ENCODE results near the gene ANKRD13D. TPM values are rescaled to one million over a fixed set of nuclear protein-coding genes. Genes with fewer than 3 reads are reported as not detected.

The ANKRD13D gene
- polyA plus RNA-seq (2011; rRNA removed) (18.4 and 30.7 TPM in 2 replicates), polyA minus RNA-seq (2011; rRNA and poly(A)+ RNA removed) (27.4 and 33.7 TPM in 2 replicates)

DNA sequence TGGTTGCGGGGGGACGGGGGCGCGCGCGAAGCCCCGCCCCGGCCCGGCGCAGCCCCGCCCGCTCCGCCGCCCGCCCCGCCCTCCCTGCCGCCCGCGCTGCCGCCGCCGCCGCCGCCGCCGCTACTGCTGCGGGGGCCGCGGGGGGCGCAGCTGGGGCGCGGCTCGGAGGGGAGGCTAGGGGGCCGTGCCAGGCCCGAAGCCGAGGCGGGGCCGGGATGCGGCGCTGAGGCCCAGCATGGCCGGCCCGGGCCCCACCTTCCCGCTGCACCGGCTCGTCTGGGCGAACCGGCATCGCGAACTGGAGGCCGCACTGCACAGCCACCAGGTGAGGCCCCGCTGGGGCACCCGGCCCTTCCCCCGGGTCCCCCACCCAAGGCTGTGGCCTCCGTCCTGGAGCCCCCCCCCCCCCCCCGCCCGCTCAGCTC, at the start of gene ANKRD13D:
Gene ANKRD13D (plus strand): TSS at position 78 of the 425 bp plus-strand sequence. CDS start 158 bp downstream, at position 236.
- DNase-seq (ENCODE audit: low read depth), result no peak
- H3K4me3 ChIP-seq (ENCODE audit: low read depth, low read length), result peak within 1 kb of the TSS; percentile 94
- TF ChIP-seq CTCF (IDR thresholded peaks at IDR 0.05; ENCODE audit: insufficient read depth, low read depth, low read length), result no peak
- CTCF ChIA-PET, result interaction anchor here (1.0 to 3.3 kb wide), 9 partner anchors 12 to 208 kb away, joined by 3 to 12 read pairs (median 4); partner anchors contain the start of gene SSH3
- POLR2A ChIA-PET, result interaction anchor here (0.6 to 1.1 kb wide), 2 partner anchors 14 to 80 kb away, joined by 4 to 11 read pairs; partner anchors contain the start of gene SSH3
- H3K27me3 ChIP-seq (ENCODE audit: control insufficient read depth, insufficient read depth, low read length), result no peaks in the 10 kb centered on the region
- peaks cover 25% of the 10 kb centered on the region for H3K36me3 ChIP-seq (ENCODE audit: control insufficient read depth, insufficient read depth, low read length)

- CTCF ChIA-PET, result interaction anchor here (0.7 to 3.2 kb wide), 6 partner anchors 10 to 159 kb away, joined by 3 to 15 read pairs (median 4); no protein-coding TSS in a partner anchor
- POLR2A ChIA-PET, result interaction anchor here (1.2 kb wide), 1 partner anchor 9 kb away, joined by 7 read pairs; no protein-coding TSS in a partner anchor
Observed at GRCh38 chr11:67239783-67240575, 49.1 kb upstream of the ANKRD13D start.

DNA sequence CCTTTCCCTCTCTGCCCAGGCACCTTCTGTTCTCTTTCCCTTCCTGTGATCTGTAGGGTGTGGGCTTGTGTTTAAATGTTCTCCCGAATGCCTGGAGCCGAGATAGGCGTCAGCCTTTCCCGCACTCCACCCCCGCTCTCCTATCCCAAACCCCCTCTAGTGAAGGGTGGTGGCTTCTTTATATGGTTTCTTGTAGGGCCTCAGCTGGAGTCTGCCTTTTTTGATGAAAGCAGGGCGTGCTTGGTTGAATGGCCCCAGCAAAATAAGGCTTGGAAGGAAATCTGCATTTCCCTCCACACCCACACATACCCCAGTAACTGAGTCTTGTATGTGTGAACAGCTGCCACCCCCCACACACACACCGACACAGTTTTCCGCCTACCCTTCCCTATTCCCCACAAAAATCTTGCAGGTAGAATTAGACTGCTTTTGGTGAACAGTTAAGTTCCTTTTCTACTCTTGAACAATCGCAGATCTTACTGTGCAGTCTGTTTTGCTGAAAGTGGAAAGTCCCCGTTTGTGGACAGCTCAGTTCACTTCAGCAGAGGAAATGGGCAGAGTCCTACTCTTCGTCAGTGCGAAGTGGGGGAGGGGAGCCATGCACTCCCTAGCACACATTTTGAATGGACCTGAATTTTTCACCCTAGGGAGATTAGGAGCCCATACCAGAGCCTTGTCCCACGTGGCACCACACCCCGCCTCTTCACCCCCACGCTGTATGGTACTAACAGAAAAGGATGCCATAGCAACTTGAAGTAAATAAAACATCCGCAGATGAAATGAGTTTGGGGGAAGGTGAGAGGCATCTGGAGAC, 48.3 kb upstream of the ANKRD13D start:
- CTCF ChIA-PET, result interaction anchor here (0.6 to 3.2 kb wide), 3 partner anchors 22 to 160 kb away, joined by 3 to 15 read pairs (median 4); no protein-coding TSS in a partner anchor
- POLR2A ChIA-PET, result no interaction called here
- TF ChIP-seq CTCF (IDR thresholded peaks at IDR 0.05; ENCODE audit: insufficient read depth, low read depth, low read length), result no peak
- DNase-seq (ENCODE audit: low read depth), result peak; percentile 39
- Histone ChIP-seq H3K27me3 (ENCODE audit: control insufficient read depth, insufficient read depth, low read length) (no peaks in the 10 kb centered on the region), H3K4me3 (ENCODE audit: low read depth, low read length) (peak overlapping the region; percentile 54), H3K36me3 (ENCODE audit: control insufficient read depth, insufficient read depth, low read length) (peaks cover 8% of the 10 kb centered on the region; the same call in 1 of the 2 replicates)

More at GRCh38 chr11:67239783-67240575, 49.1 kb upstream of the ANKRD13D start:
- Histone ChIP-seq H3K36me3 (ENCODE audit: control insufficient read depth, insufficient read depth, low read length) (peaks cover 4% of the 10 kb centered on the region; the same call in 1 of the 2 replicates), H3K27me3 (ENCODE audit: control insufficient read depth, insufficient read depth, low read length) (no peaks in the 10 kb centered on the region), H3K4me3 (ENCODE audit: low read depth, low read length) (peak overlapping the region; percentile 54)
- peak; percentile 36; the same call in 1 of the 2 replicates for TF ChIP-seq CTCF (IDR thresholded peaks at IDR 0.05; ENCODE audit: insufficient read depth, low read depth, low read length)
- peak; percentile 96 for DNase-seq (ENCODE audit: low read depth)

DNA sequence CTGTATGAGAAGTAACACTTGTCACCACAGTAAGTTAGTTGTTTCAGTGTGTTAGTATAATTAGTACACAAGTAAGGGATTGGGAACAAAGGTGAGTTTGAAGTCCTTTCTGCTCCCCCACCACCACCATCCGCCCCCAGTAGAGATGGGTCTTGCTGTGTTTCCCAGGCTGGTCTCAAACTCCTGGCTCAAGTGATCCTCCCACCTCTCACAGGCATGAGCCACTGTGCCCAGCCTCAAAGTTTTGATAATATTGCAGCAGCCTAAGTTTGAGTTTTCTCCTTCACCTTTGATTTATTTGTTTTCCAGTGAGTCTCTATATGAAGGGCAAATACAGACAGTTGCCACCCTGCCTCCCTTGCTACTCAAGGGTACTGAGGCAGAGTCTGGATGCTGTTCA, 46.6 kb upstream of the ANKRD13D start:
- H3K27me3 ChIP-seq (ENCODE audit: control insufficient read depth, insufficient read depth, low read length), result no peaks in the 10 kb centered on the region
- H3K4me3 ChIP-seq (ENCODE audit: low read depth, low read length), result no peak overlapping the region
- no peak for DNase-seq (ENCODE audit: low read depth)
- no peak for TF ChIP-seq CTCF (IDR thresholded peaks at IDR 0.05; ENCODE audit: insufficient read depth, low read depth, low read length)
- ChIA-PET CTCF (interaction anchor here (2.1 kb wide), 1 partner anchor 25 kb away, joined by 5 read pairs; no protein-coding TSS in a partner anchor), POLR2A (no interaction called here)
- peaks cover 11% of the 10 kb centered on the region for H3K36me3 ChIP-seq (ENCODE audit: control insufficient read depth, insufficient read depth, low read length)
